Measurements from ENCODE around the gene FBLIM1.
A peak's percentile ranks its signal among the peaks of the same experiment; 100 is the strongest.

The FBLIM1 gene

GRCh38 chr1:15738416-15739113, 20.0 kb upstream of the FBLIM1 start:
- TF ChIP-seq CTCF (conservative IDR thresholded peaks at IDR 0.05; ENCODE audit: control insufficient read depth, insufficient read depth, low read depth, low read length): no peak
- DNase-seq (ENCODE audit: low read depth): no peak
- no peak overlapping the region for H3K4me3 ChIP-seq (ENCODE audit: control insufficient read depth, low read depth, low read length)

GRCh38 chr1:15739259-15739658, 19.3 kb upstream of the FBLIM1 start:
- no peak for DNase-seq (ENCODE audit: low read depth)
- H3K4me3 ChIP-seq (ENCODE audit: control insufficient read depth, low read depth, low read length): no peak overlapping the region
- no peak for TF ChIP-seq CTCF (conservative IDR thresholded peaks at IDR 0.05; ENCODE audit: control insufficient read depth, insufficient read depth, low read depth, low read length)

GRCh38 chr1:15739745-15740144, 18.9 kb upstream of the FBLIM1 start:
- TF ChIP-seq CTCF (conservative IDR thresholded peaks at IDR 0.05; ENCODE audit: control insufficient read depth, insufficient read depth, low read depth, low read length): no peak
- H3K4me3 ChIP-seq (ENCODE audit: control insufficient read depth, low read depth, low read length): no peak overlapping the region
- no peak for DNase-seq (ENCODE audit: low read depth)

- peak; percentile 56 for DNase-seq (ENCODE audit: low read depth)
- peak; percentile 75 for TF ChIP-seq CTCF (conservative IDR thresholded peaks at IDR 0.05; ENCODE audit: control insufficient read depth, insufficient read depth, low read depth, low read length)
- H3K4me3 ChIP-seq (ENCODE audit: control insufficient read depth, low read depth, low read length): no peak overlapping the region
Observed at GRCh38 chr1:15740924-15741850, 17.4 kb upstream of the FBLIM1 start.

GRCh38 chr1:15742339-15742801, 16.2 kb upstream of the FBLIM1 start, which contains the start of gene TMEM82:
Gene TMEM82 (plus strand): TSS chr1:15742499. CDS start chr1:15742560, 61 bp downstream.
- no peak for TF ChIP-seq CTCF (conservative IDR thresholded peaks at IDR 0.05; ENCODE audit: control insufficient read depth, insufficient read depth, low read depth, low read length)
- H3K4me3 ChIP-seq (ENCODE audit: control insufficient read depth, low read depth, low read length): no peak within 1 kb of the TSS
- DNase-seq (ENCODE audit: low read depth): no peak

- no peak for TF ChIP-seq CTCF (conservative IDR thresholded peaks at IDR 0.05; ENCODE audit: control insufficient read depth, insufficient read depth, low read depth, low read length)
- DNase-seq (ENCODE audit: low read depth): no peak
- H3K4me3 ChIP-seq (ENCODE audit: control insufficient read depth, low read depth, low read length): no peak overlapping the region
Observed at GRCh38 chr1:15744122-15744679, 14.4 kb upstream of the FBLIM1 start.

Measured in fibroblast of mammary gland (primary cell).